Measurements from ENCODE around the gene ARID1B. TPM values are rescaled to one million over a fixed set of nuclear protein-coding genes. Genes with fewer than 3 reads are reported as not detected.

Gene ARID1B
- total and polyA plus RNA-seq, 2 of the 13 experiments (the other 11 are each of a cell fraction or from before 2014, with no cell fraction given), result 20.1 to 32.6 TPM

DNA sequence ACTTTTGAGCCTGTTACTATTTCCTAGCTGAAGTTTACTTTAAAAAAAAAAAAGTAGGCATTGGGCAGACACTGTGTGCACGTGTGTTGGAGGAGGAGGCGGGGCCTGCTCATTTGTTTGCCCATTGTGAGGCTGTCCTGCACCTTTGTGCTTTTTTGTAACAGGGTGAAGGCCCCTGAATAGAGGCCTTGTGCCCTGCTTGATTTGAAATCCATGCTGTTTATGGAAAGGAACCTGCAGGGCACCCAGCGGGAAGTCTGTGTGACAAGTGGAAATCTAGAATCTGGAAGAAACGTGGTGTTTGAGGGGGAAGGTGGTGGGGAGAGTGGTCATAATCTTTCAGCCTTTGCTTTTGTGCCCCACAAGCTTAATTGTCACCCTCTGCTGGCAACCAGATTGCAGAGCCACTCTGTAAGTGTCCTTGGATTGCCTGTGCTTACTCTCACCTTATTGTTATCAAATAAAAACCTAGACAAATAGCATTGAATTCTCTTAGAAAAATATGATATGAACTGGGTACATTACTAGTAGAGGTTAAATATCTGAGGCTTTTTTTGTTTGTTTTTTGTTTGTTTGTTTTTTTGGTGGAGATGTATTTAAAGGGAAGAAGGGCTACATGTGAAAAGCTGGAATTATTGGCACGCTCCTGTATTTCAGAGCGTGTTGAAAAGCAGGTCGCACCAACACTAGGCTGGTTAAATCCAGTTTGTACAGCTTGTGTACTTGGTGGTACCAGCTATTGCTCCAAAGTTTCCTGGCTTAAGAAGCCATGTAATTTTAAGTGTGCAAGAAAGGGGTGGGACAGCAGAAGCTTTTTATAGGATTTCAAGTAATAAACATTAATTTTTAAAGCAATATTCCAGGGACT lies 156.3 kb downstream of the ARID1B start (continued):
- TF ChIP-seq, protein P1, sequence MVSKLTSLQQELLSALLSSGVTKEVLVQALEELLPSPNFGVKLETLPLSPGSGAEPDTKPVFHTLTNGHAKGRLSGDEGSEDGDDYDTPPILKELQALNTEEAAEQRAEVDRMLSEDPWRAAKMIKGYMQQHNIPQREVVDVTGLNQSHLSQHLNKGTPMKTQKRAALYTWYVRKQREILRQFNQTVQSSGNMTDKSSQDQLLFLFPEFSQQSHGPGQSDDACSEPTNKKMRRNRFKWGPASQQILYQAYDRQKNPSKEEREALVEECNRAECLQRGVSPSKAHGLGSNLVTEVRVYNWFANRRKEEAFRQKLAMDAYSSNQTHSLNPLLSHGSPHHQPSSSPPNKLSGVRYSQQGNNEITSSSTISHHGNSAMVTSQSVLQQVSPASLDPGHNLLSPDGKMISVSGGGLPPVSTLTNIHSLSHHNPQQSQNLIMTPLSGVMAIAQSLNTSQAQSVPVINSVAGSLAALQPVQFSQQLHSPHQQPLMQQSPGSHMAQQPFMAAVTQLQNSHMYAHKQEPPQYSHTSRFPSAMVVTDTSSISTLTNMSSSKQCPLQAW (CRISPR knock-in tag; IDR thresholded peaks at IDR 0.05), result 0 out of 2 replicates have a peak, but pooled peaks have one; percentile 28
- no peak for TF ChIP-seq ARNT2 (CRISPR knock-in tag; IDR thresholded peaks at IDR 0.05; ENCODE audit: low read depth)
- no peak for TF ChIP-seq NCOA1 (CRISPR knock-in tag; IDR thresholded peaks at IDR 0.05)
- no peak for TF ChIP-seq ZNF652 (CRISPR knock-in tag; IDR thresholded peaks at IDR 0.05; ENCODE audit: borderline replicate concordance, low read depth)
- no peak for TF ChIP-seq ZNF747 (CRISPR knock-in tag; IDR thresholded peaks at IDR 0.05; ENCODE audit: borderline replicate concordance)
- TF ChIP-seq ZNF354B (CRISPR knock-in tag; IDR thresholded peaks at IDR 0.05), result no peak
- peak; percentile 59 for TF ChIP-seq KMT2A (CRISPR knock-in tag; IDR thresholded peaks at IDR 0.05)
- TF ChIP-seq NBN (conservative IDR thresholded peaks at IDR 0.05), result no peak
- TF ChIP-seq ZFY (CRISPR knock-in tag; IDR thresholded peaks at IDR 0.05), result peak; percentile 77
- TF ChIP-seq MIXL1 (CRISPR knock-in tag; IDR thresholded peaks at IDR 0.05), result peak; percentile 72
- TF ChIP-seq, protein P2, sequence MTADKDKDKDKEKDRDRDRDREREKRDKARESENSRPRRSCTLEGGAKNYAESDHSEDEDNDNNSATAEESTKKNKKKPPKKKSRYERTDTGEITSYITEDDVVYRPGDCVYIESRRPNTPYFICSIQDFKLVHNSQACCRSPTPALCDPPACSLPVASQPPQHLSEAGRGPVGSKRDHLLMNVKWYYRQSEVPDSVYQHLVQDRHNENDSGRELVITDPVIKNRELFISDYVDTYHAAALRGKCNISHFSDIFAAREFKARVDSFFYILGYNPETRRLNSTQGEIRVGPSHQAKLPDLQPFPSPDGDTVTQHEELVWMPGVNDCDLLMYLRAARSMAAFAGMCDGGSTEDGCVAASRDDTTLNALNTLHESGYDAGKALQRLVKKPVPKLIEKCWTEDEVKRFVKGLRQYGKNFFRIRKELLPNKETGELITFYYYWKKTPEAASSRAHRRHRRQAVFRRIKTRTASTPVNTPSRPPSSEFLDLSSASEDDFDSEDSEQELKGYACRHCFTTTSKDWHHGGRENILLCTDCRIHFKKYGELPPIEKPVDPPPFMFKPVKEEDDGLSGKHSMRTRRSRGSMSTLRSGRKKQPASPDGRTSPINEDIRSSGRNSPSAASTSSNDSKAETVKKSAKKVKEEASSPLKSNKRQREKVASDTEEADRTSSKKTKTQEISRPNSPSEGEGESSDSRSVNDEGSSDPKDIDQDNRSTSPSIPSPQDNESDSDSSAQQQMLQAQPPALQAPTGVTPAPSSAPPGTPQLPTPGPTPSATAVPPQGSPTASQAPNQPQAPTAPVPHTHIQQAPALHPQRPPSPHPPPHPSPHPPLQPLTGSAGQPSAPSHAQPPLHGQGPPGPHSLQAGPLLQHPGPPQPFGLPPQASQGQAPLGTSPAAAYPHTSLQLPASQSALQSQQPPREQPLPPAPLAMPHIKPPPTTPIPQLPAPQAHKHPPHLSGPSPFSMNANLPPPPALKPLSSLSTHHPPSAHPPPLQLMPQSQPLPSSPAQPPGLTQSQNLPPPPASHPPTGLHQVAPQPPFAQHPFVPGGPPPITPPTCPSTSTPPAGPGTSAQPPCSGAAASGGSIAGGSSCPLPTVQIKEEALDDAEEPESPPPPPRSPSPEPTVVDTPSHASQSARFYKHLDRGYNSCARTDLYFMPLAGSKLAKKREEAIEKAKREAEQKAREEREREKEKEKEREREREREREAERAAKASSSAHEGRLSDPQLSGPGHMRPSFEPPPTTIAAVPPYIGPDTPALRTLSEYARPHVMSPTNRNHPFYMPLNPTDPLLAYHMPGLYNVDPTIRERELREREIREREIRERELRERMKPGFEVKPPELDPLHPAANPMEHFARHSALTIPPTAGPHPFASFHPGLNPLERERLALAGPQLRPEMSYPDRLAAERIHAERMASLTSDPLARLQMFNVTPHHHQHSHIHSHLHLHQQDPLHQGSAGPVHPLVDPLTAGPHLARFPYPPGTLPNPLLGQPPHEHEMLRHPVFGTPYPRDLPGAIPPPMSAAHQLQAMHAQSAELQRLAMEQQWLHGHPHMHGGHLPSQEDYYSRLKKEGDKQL (CRISPR knock-in tag; IDR thresholded peaks at IDR 0.05; ENCODE audit: low read depth), result no peak
- TF ChIP-seq, protein P3, sequence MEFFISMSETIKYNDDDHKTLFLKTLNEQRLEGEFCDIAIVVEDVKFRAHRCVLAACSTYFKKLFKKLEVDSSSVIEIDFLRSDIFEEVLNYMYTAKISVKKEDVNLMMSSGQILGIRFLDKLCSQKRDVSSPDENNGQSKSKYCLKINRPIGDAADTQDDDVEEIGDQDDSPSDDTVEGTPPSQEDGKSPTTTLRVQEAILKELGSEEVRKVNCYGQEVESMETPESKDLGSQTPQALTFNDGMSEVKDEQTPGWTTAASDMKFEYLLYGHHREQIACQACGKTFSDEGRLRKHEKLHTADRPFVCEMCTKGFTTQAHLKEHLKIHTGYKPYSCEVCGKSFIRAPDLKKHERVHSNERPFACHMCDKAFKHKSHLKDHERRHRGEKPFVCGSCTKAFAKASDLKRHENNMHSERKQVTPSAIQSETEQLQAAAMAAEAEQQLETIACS (CRISPR knock-in tag; IDR thresholded peaks at IDR 0.05), result no peak
- TF ChIP-seq, protein P4, sequence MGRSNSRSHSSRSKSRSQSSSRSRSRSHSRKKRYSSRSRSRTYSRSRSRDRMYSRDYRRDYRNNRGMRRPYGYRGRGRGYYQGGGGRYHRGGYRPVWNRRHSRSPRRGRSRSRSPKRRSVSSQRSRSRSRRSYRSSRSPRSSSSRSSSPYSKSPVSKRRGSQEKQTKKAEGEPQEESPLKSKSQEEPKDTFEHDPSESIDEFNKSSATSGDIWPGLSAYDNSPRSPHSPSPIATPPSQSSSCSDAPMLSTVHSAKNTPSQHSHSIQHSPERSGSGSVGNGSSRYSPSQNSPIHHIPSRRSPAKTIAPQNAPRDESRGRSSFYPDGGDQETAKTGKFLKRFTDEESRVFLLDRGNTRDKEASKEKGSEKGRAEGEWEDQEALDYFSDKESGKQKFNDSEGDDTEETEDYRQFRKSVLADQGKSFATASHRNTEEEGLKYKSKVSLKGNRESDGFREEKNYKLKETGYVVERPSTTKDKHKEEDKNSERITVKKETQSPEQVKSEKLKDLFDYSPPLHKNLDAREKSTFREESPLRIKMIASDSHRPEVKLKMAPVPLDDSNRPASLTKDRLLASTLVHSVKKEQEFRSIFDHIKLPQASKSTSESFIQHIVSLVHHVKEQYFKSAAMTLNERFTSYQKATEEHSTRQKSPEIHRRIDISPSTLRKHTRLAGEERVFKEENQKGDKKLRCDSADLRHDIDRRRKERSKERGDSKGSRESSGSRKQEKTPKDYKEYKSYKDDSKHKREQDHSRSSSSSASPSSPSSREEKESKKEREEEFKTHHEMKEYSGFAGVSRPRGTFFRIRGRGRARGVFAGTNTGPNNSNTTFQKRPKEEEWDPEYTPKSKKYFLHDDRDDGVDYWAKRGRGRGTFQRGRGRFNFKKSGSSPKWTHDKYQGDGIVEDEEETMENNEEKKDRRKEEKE (IDR thresholded peaks at IDR 0.05), result no peak
- no peak for TF ChIP-seq HMG20B (CRISPR knock-in tag; conservative IDR thresholded peaks at IDR 0.05)
- no peak for TF ChIP-seq POLR2G (IDR thresholded peaks at IDR 0.05; ENCODE audit: low read depth, low read length)
